GM19193 (cell line): Measurements from ENCODE around the gene SLC22A17.

Experiments used
- POLR2A ChIP-seq: IDR thresholded peaks from 4 replicates; pipeline ENCODE4 v1.6.1; 2011; ENCODE audit not compliant: insufficient read depth, insufficient read length; ENCODE audit errors: extremely low read depth

SLC22A17 gene

GRCh38 chr14:23297611-23298277, 54.9 kb downstream of the SLC22A17 start:
- no peak for TF ChIP-seq POLR2A

- TF ChIP-seq POLR2A, result no peak
These were observed 55.6 kb downstream of the SLC22A17 start for GRCh38 chr14:23297096-23297495.
